HG03045 (cell line): ENCODE data around the gene AKAP9.
"Not testable (repeated sequence)": the region's sequence is repeated elsewhere in the genome, so short reads cannot be mapped to it uniquely, and the experiment has no call there.

Source experiments
- ATAC-seq: cut with Tn5 transposase; IDR thresholded peaks from one replicate; pipeline ENCODE4 v1.9.1; 2021; ENCODE audit warnings: mild to moderate bottlenecking, moderate library complexity; ENCODE audit not compliant: unreplicated experiment

Gene AKAP9

GRCh38 chr7:91945476-91945875 lies 4.8 kb downstream of the AKAP9 start:
- no peak for ATAC-seq

DNA sequence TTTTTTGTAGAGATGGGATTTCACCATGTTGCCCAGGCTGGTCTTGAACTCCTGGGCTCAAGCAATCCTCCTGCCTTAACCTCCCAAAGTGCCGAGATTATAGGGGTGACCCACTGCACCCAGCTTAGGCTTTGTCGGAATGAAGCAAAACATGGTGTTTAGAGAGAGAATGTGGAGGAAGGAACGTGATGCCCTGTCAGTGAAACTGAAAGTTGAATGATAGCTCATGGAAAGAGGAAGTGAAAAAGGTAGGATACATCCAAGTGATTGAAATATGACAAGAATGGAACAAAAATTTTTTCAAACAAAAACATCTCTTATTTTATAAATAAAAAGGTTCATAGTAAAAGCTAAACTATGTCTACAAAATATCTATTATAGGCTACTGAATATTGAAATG lies 5.9 kb downstream of the AKAP9 start:
- ATAC-seq, result no peak

DNA sequence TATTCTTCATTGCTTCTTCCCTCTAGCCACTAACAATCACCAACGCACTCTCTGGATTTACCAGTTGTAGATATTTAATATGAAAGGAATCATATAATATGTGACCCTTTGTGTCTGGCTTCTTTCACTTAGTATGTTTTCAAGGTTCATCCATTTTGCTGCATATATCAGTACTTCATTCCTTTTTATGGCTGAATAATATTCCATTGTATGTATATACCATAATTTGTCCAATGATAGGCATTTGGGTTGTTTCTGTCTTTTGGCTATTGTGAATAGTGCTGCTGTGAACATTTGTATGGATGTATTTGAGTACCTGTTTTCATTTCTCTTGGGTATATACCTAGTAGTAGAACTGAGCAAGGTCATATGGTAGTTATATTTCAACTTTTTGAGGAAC lies 7.3 kb downstream of the AKAP9 start:
- no peak for ATAC-seq

DNA sequence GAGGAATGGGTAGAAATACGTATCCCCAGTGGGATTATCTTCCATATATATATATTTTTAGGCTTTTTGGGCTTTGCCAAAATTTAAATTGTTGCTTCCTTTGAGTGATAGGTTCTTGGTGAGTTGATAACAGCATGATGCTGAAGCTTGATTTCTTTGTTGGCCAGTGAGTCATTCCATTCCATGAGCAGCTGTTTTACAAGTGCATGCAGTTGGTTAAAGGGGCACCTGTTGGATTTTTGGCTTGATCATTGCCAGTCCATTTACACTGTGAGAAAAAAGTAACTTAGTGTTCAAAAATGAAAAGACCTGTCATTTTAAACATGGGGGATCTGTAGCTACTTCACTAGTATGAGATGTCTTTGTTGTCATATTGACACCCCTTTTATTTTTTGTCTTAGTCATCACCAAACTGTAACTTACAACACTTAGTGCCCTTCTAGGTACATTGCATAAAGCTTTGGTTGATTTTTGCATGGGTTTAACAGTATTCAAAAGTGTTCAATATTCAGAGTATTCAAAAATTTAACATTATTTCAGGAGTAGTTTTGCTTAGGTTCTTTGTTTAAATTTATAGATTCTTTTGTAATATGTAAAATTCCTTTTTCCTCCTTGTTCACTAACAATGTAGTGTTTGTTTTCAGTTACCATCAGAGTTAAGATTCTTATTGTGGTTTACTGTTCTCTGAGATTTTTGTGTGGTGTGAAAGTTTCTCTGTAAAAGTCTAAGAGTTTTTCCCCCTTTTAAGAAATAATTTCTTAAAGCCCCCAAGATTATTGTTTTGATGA lies 8.8 kb downstream of the AKAP9 start:
- no peak for ATAC-seq

DNA sequence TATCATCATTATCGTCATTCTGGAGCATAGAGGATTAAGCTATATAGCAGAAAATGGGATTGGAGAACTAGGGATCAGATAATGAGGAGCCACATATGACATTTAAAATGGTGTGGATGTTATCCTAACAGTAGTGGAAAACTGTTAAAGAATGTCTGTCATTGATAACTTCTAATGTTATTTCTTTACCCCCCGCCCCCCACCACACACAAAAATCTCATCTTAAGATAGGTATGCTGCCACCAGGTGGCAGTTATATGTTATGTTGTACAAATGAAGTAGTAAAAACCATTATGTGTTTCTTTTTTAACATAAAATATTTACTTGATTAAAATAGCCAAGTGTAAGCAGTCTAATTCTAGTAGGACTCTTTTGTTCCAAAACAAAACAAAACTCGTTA lies 13.0 kb downstream of the AKAP9 start:
- ATAC-seq, result no peak

- not testable (repeated sequence) for ATAC-seq
Measured at GRCh38 chr7:91956464-91956863, 15.8 kb downstream of the AKAP9 start.

- ATAC-seq, result no peak
Measured at GRCh38 chr7:91957232-91957631, 16.6 kb downstream of the AKAP9 start.

- ATAC-seq, result no peak
Measured at GRCh38 chr7:91957823-91958222, 17.2 kb downstream of the AKAP9 start.

DNA sequence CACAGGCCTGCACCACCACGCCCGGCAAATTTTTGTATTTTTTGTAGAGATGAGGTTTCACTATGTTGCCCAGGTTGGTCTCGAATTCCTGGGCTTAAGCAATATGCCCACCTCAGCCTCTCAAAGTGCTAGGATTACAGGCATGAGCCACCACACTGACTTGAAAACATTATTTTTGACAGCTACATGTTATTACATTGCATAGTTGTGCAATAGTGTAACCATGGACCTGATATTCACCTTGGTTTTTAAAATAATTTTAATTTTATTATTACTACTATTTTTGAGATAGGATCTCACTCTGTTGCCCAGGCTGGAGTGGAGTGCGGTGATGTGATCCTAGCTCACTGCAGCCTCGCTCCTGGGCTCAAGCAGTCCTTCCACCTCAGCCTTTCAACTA lies 18.4 kb downstream of the AKAP9 start:
- no peak for ATAC-seq

GRCh38 chr7:91961816-91962215 lies 21.2 kb downstream of the AKAP9 start:
- no peak for ATAC-seq

DNA sequence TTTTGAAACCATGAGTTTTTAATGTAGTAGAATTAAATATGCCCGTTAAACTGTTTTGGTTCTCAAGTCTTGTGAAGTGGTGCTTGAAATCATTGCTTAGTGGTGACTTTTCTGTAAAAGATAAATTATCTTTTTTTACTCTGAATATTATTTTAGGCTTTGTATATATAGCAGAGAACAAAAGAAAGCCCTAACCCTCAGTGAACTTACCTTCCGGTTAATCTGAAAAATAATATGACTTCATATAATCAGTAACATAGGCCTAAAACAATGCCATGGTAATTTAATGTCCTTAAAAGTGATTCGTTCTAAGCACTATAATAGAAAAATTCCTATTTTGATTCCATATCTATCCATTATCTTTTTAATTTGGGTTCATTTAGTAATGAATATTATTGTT lies 21.8 kb downstream of the AKAP9 start:
- no peak for ATAC-seq

GRCh38 chr7:91967513-91967912 lies 26.9 kb downstream of the AKAP9 start:
- ATAC-seq, result not testable (repeated sequence)

GRCh38 chr7:91973639-91974038 lies 33.0 kb downstream of the AKAP9 start:
- ATAC-seq, result no peak

DNA sequence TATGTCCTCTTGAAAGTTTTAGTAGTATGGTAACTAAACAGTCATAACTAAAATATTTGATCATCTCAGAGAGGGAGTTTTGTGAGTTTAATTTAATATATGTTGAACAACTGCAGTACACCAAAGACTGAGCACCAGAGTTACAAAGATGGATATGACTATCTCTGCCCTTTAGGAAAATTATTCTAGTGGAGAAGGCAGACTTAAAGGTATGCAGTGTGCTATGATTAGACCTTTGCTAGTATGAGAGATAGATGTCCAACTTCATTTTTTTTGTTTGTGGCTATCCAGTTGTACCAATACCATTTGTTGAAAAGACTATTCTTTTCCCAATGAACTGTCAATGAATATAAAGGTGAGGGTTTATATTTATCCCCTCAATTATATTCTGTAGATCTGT lies 33.4 kb downstream of the AKAP9 start:
- ATAC-seq, result no peak

- ATAC-seq, result no peak
Measured at GRCh38 chr7:91976743-91977142, 36.1 kb downstream of the AKAP9 start.

DNA sequence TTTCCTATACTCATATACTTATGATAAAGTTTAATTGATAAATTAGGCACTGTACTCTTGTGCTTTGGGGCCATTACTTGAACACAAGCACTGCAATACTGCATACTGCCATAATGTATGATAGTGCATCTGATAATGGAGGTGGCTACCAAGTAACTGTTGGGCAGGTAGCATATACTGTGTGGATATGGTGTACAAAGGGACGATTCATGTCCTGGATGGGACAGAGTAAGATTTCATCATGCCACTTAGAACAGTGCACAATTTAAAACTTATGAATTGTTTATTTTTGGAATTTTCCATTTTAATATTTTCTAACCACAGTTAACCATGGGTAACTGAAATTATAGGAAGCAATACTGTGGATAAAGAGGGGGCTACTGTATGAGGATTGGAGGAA lies 38.9 kb downstream of the AKAP9 start:
- no peak for ATAC-seq

GRCh38 chr7:91982352-91982751 lies 41.7 kb downstream of the AKAP9 start:
- ATAC-seq, result not testable (repeated sequence)

DNA sequence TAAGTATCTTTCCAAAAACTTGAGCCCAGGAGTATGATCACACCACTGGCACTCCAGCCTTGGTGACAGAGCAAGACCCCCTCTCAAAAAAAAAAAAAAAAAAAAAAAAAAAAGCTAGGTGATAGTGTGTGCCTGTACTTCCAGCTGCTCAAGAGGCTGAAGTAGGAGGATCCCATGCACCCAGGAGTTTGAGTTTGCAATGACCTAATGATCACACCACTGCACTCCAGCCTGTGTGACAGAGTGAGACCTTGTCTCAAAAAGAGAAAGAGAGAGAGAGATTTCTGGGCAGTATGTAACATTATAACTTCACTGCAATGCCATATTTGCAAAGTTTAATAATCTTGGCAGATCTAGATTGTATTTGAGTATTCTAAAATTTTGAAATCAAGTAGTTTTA lies 47.6 kb downstream of the AKAP9 start:
- no peak for ATAC-seq

DNA sequence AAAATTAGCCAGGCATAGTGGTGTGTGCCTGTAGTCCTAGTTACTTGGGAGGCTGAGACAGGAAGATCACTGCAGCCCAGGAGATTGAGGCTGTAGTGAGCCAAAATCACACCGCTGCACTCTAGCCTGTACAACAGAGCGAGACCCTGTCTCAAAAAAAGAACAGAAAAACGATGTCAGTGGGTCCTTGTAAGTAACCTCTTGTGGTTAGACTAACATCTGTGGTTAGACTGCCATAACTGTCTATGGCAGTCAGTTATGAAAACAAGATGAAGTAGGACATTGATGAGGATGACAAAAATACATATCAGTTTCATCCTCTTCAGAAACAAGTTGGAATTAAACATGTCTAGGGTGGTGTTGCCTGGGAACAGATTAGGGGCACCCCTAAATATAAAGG lies 53.3 kb downstream of the AKAP9 start:
- ATAC-seq, result peak; percentile 57

DNA sequence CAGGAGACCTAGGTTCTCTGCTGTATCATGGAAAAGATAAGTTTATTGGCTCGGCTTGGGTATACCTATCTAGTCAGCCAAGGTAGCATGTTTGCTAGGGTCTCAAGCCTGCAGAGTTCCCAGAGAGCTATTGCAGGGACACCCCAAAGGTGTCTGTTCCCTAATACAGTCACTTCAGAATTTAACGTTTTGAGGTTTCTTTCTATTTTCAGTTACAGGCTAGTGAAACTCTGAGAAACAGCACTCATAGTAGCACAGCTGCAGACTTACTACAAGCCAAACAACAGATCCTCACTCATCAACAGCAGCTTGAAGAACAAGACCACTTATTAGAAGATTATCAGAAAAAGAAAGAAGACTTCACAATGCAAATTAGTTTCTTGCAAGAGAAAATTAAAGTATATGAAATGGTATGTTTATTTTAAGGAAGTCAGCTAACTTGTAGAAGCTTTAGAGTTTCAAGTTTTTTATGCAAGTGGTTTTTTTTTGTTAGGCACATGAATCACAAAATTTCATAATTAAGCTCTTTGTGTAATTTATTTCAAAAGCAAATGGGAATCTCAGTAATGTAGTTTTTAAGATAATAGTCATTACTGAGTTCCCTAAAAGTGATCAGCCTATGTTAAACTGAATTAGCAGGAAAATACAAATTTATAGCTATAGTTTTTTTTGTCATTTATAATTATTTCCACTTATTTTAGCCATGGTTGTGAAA lies 54.9 kb downstream of the AKAP9 start:
- ATAC-seq, result peak; percentile 95

- ATAC-seq, result no peak
Measured at GRCh38 chr7:91999631-92000565, 59.2 kb downstream of the AKAP9 start.
